Prostate gland (tissue), 2 donors: ENCODE results near the gene RSPO1.

ENCODE experiments used
- POLR2A ChIP-seq: fragments of 450-650 bp; IDR thresholded peaks from one replicate; pipeline ENCODE4 v1.6.1; 2016; ENCODE audit warnings: antibody characterized with exemption, mild to moderate bottlenecking
- POLR2AphosphoS5 ChIP-seq: sonication (generic); formaldehyde crosslinking; IDR thresholded peaks from one replicate; pipeline ENCODE4 v1.6.1; 2017; ENCODE audit warnings: antibody characterized with exemption
- TF ChIP-seq, protein P1 (sequence below), 4 experiments: fragments of 200-600 bp in 2 of 4; fragments of 450-650 bp in 2 of 4; sonication (generic) in 2 of 4; IDR thresholded peaks; 1 replicate in 3 of 4; 2 replicates in 1 of 4; pipeline ENCODE4 v1.5.1; 2016 to 2019; ENCODE audit warnings: antibody characterized with exemption in 4 of 4, mild to moderate bottlenecking in 2 of 4, moderate library complexity in 2 of 4

DNA sequence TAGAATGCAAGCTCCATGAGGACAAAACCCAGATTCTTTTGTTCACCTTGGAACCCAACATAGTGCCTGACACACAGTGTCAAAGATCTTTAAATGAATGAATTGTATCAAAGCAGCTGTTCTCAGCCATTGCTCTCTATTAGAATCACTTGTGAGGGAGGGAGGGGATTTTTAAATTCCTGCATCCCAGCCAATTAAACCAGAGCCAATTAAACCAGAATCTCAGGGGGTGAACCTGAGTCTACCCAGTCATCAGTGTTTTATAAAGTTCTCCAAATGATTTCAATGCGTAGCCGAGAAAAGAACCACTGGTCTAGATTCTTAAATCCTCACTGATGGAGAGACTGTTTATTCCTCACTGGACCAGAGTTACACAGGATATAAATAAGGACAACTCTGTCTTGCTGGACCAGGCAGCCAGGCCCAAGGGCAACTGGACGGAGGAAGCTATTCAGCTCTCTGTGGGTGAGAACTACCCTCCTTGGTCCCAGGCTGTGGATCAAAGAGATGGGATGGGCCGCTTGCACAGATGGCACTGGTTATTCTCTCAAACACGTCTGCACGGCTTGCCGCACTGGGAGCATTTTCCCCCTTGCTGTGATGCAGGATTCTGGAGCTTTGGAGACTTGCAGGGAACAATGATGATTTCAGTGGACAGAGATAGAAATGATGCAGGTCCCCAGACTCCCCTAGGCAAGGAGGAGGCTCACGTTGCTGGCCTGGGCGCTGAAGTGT, 37.6 kb upstream of the RSPO1 start:
- TF ChIP-seq POLR2AphosphoS5 (no peak), POLR2A (no peak)
- TF ChIP-seq, protein P1, sequence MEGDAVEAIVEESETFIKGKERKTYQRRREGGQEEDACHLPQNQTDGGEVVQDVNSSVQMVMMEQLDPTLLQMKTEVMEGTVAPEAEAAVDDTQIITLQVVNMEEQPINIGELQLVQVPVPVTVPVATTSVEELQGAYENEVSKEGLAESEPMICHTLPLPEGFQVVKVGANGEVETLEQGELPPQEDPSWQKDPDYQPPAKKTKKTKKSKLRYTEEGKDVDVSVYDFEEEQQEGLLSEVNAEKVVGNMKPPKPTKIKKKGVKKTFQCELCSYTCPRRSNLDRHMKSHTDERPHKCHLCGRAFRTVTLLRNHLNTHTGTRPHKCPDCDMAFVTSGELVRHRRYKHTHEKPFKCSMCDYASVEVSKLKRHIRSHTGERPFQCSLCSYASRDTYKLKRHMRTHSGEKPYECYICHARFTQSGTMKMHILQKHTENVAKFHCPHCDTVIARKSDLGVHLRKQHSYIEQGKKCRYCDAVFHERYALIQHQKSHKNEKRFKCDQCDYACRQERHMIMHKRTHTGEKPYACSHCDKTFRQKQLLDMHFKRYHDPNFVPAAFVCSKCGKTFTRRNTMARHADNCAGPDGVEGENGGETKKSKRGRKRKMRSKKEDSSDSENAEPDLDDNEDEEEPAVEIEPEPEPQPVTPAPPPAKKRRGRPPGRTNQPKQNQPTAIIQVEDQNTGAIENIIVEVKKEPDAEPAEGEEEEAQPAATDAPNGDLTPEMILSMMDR (IDR thresholded peaks at IDR 0.05), result no peak
